Stimulated activated naive CD8-positive, alpha-beta T cell treated with anti-CD3 and anti-CD28 coated beads, Interleukin-15, Interleukin-2, amounts not matched to agents 100 ng/mL and 50 ng/mL, for 24 hours (primary cell): ENCODE results near the gene POTEG.
A peak's percentile ranks its signal among the peaks of the same experiment; 100 is the strongest.
"Not testable (repeated sequence)": the region's sequence is repeated elsewhere in the genome, so short reads cannot be mapped to it uniquely, and the experiment has no call there.

Experiments
- H3K27ac Mint-ChIP-seq: one replicate; pipeline ENCODE4 v1.8.0; 2021; ENCODE audit warnings: mild to moderate bottlenecking, mixed read lengths
- H3K27me3 Mint-ChIP-seq: one replicate; pipeline ENCODE4 v1.8.0; 2021; ENCODE audit warnings: mixed read lengths
- H3K36me3 Mint-ChIP-seq: one replicate; pipeline ENCODE4 v1.8.0; 2021; ENCODE audit warnings: low read depth, mixed read lengths
- H3K4me1 Mint-ChIP-seq: one replicate; pipeline ENCODE4 v1.8.0; 2021; ENCODE audit warnings: low read depth, mixed read lengths
- H3K4me3 Mint-ChIP-seq: one replicate; pipeline ENCODE4 v1.8.0; 2021; ENCODE audit warnings: mild to moderate bottlenecking, mixed read lengths
- H3K9me3 Mint-ChIP-seq: one replicate; pipeline ENCODE4 v1.8.0; 2021; ENCODE audit warnings: mixed read lengths

The POTEG gene

GRCh38 chr14:19434241-19434640, at the start of gene POTEG:
TSS of gene POTEG (minus strand) at chr14:19434341. CDS start at chr14:19434289, 52 bp downstream.
- H3K9me3 Mint-ChIP-seq, H3K4me3 Mint-ChIP-seq, H3K27me3 Mint-ChIP-seq, H3K36me3 Mint-ChIP-seq, H3K4me1 Mint-ChIP-seq, H3K27ac Mint-ChIP-seq: not testable (repeated sequence)

- not testable (repeated sequence) for H3K4me3 Mint-ChIP-seq, H3K27ac Mint-ChIP-seq, H3K36me3 Mint-ChIP-seq, H3K27me3 Mint-ChIP-seq, H3K9me3 Mint-ChIP-seq, H3K4me1 Mint-ChIP-seq
Observed at GRCh38 chr14:19482093-19482492, 48.0 kb upstream of the POTEG start.

- H3K27ac Mint-ChIP-seq, H3K27me3 Mint-ChIP-seq, H3K4me1 Mint-ChIP-seq, H3K4me3 Mint-ChIP-seq, H3K36me3 Mint-ChIP-seq, H3K9me3 Mint-ChIP-seq: not testable (repeated sequence)
Observed at GRCh38 chr14:19481421-19481820, 47.3 kb upstream of the POTEG start.

GRCh38 chr14:19480491-19480890, 46.4 kb upstream of the POTEG start:
- not testable (repeated sequence) for H3K27me3 Mint-ChIP-seq, H3K36me3 Mint-ChIP-seq, H3K4me1 Mint-ChIP-seq, H3K4me3 Mint-ChIP-seq, H3K27ac Mint-ChIP-seq, H3K9me3 Mint-ChIP-seq

- H3K9me3 Mint-ChIP-seq, H3K36me3 Mint-ChIP-seq, H3K27ac Mint-ChIP-seq, H3K27me3 Mint-ChIP-seq, H3K4me3 Mint-ChIP-seq, H3K4me1 Mint-ChIP-seq: not testable (repeated sequence)
Observed at GRCh38 chr14:19445761-19446160, 11.6 kb upstream of the POTEG start.

- not testable (repeated sequence) for H3K4me1 Mint-ChIP-seq, H3K36me3 Mint-ChIP-seq, H3K27me3 Mint-ChIP-seq, H3K27ac Mint-ChIP-seq, H3K4me3 Mint-ChIP-seq, H3K9me3 Mint-ChIP-seq
Observed at GRCh38 chr14:19439826-19440225, 5.7 kb upstream of the POTEG start.

- not testable (repeated sequence) for H3K27me3 Mint-ChIP-seq, H3K27ac Mint-ChIP-seq, H3K36me3 Mint-ChIP-seq, H3K4me1 Mint-ChIP-seq, H3K9me3 Mint-ChIP-seq, H3K4me3 Mint-ChIP-seq
Observed at GRCh38 chr14:19439219-19439618, 5.1 kb upstream of the POTEG start.

GRCh38 chr14:19437126-19437443, 2.9 kb upstream of the POTEG start:
- H3K36me3 Mint-ChIP-seq, H3K27me3 Mint-ChIP-seq, H3K27ac Mint-ChIP-seq, H3K4me3 Mint-ChIP-seq, H3K4me1 Mint-ChIP-seq, H3K9me3 Mint-ChIP-seq: not testable (repeated sequence)

- not testable (repeated sequence) for H3K27me3 Mint-ChIP-seq, H3K27ac Mint-ChIP-seq, H3K9me3 Mint-ChIP-seq, H3K4me3 Mint-ChIP-seq, H3K36me3 Mint-ChIP-seq, H3K4me1 Mint-ChIP-seq
Observed at GRCh38 chr14:19436311-19437125, 2.4 kb upstream of the POTEG start.

- H3K4me3 Mint-ChIP-seq, H3K9me3 Mint-ChIP-seq, H3K27me3 Mint-ChIP-seq, H3K27ac Mint-ChIP-seq, H3K4me1 Mint-ChIP-seq, H3K36me3 Mint-ChIP-seq: not testable (repeated sequence)
Observed at GRCh38 chr14:19435852-19436251, 1.7 kb upstream of the POTEG start.

GRCh38 chr14:19434891-19435290, 750 bp upstream of the POTEG start:
- not testable (repeated sequence) for H3K4me1 Mint-ChIP-seq, H3K27ac Mint-ChIP-seq, H3K9me3 Mint-ChIP-seq, H3K27me3 Mint-ChIP-seq, H3K4me3 Mint-ChIP-seq, H3K36me3 Mint-ChIP-seq

GRCh38 chr14:19433765-19434164, 376 bp downstream of the POTEG start:
- not testable (repeated sequence) for H3K9me3 Mint-ChIP-seq, H3K27me3 Mint-ChIP-seq, H3K36me3 Mint-ChIP-seq, H3K4me1 Mint-ChIP-seq, H3K27ac Mint-ChIP-seq, H3K4me3 Mint-ChIP-seq

GRCh38 chr14:19408519-19408918, 25.6 kb downstream of the POTEG start:
- not testable (repeated sequence) for H3K36me3 Mint-ChIP-seq, H3K9me3 Mint-ChIP-seq, H3K27me3 Mint-ChIP-seq, H3K4me1 Mint-ChIP-seq, H3K4me3 Mint-ChIP-seq, H3K27ac Mint-ChIP-seq

GRCh38 chr14:19402097-19402496, 32.0 kb downstream of the POTEG start:
- H3K4me3 Mint-ChIP-seq, H3K9me3 Mint-ChIP-seq, H3K27me3 Mint-ChIP-seq, H3K27ac Mint-ChIP-seq, H3K36me3 Mint-ChIP-seq, H3K4me1 Mint-ChIP-seq: not testable (repeated sequence)

GRCh38 chr14:19394727-19395126, 39.4 kb downstream of the POTEG start:
- H3K27ac Mint-ChIP-seq, H3K4me1 Mint-ChIP-seq, H3K27me3 Mint-ChIP-seq, H3K9me3 Mint-ChIP-seq, H3K36me3 Mint-ChIP-seq, H3K4me3 Mint-ChIP-seq: not testable (repeated sequence)

- H3K4me1 Mint-ChIP-seq, H3K36me3 Mint-ChIP-seq, H3K27me3 Mint-ChIP-seq, H3K9me3 Mint-ChIP-seq, H3K4me3 Mint-ChIP-seq: not testable (repeated sequence)
- H3K27ac Mint-ChIP-seq, result peak overlapping the region; percentile 50
Observed at GRCh38 chr14:19390230-19390629, 43.9 kb downstream of the POTEG start.

GRCh38 chr14:19388741-19389140, 45.4 kb downstream of the POTEG start:
- not testable (repeated sequence) for H3K27me3 Mint-ChIP-seq, H3K4me1 Mint-ChIP-seq, H3K27ac Mint-ChIP-seq, H3K36me3 Mint-ChIP-seq, H3K4me3 Mint-ChIP-seq, H3K9me3 Mint-ChIP-seq
